IMR-90 (cell line): ENCODE measurements around the gene ZMYND11. TPM values are rescaled to one million over a fixed set of nuclear protein-coding genes. Genes with fewer than 3 reads are reported as not detected.

ENCODE experiments used
- ATAC-seq: fragments of 200-7000 bp; cut with Tn5 transposase; 2 replicates; pipeline ENCODE4 v1.9.1; 2020; ENCODE audit warnings: low read depth, mild to moderate bottlenecking, moderate library complexity
- BruUV-seq: library from RNA; stranded (reverse); fragments of 400-500 nt; replicated peaks from 2 replicates; lab custom pipeline; 2021; lab: Mats Ljungman, UMichigan
- CTCF ChIA-PET: fragments of 300-600 bp; formaldehyde crosslinking; extraction: SDS; loops from one replicate; lab custom pipeline; 2021; ENCODE audit warnings: antibody characterized with exemption; lab: Yijun Ruan, JAX
- POLR2A ChIA-PET: fragments of 300-600 bp; sonication (Branson Sonifier 250); formaldehyde crosslinking; loops from one replicate; lab custom pipeline; 2022; ENCODE audit warnings: antibody characterized with exemption; ENCODE audit not compliant: unreplicated experiment; lab: Charles Lee
- DNase-seq: peaks from one replicate; pipeline ENCODE4 v3.0.0; 2013
- H2AFZ ChIP-seq: replicated peaks from 2 replicates; pipeline ENCODE3; 2013; ENCODE audit warnings: low read length, mild to moderate bottlenecking; ENCODE audit not compliant: poor library complexity
- H2AK5ac ChIP-seq: 2 replicates; pipeline ENCODE4 v1.6.1; 2013; ENCODE audit warnings: low read depth, low read length, inconsistent platforms
- H2AK9ac ChIP-seq: replicated peaks from 2 replicates; pipeline ENCODE3; 2013; ENCODE audit warnings: mild to moderate bottlenecking, low read depth, low read length, moderate library complexity; ENCODE audit not compliant: poor library complexity
- H2BK120ac ChIP-seq: 2 replicates; pipeline ENCODE4 v1.6.1; 2013; ENCODE audit warnings: low read depth, low read length, inconsistent platforms
- H2BK15ac ChIP-seq: 3 replicates; pipeline ENCODE4 v1.6.1; 2013; ENCODE audit warnings: low read depth, low read length, inconsistent platforms
- H2BK20ac ChIP-seq: 2 replicates; pipeline ENCODE4 v1.6.1; 2013; ENCODE audit warnings: low read depth, mild to moderate bottlenecking, inconsistent platforms, low read length, moderate library complexity
- H2BK5ac ChIP-seq: 2 replicates; pipeline ENCODE4 v1.6.1; 2013; ENCODE audit warnings: mild to moderate bottlenecking, low read depth, low read length, inconsistent platforms; ENCODE audit not compliant: poor library complexity, severe bottlenecking
- H3K14ac ChIP-seq: replicated peaks from 2 replicates; pipeline ENCODE4 v1.6.1; 2013; ENCODE audit warnings: low read depth, low read length, inconsistent platforms
- H3K18ac ChIP-seq: 2 replicates; pipeline ENCODE4 v1.6.1; 2013; ENCODE audit warnings: low read depth, low read length, control low read depth
- H3K23ac ChIP-seq: 2 replicates; pipeline ENCODE4 v1.6.1; 2013; ENCODE audit warnings: low read depth, low read length, inconsistent platforms
- H3K27ac ChIP-seq: 2 replicates; pipeline ENCODE4 v1.5.1; 2013; ENCODE audit warnings: mild to moderate bottlenecking, control low read depth, low read length; ENCODE audit not compliant: insufficient read depth
- H3K27me3 ChIP-seq: 2 replicates; pipeline ENCODE4 v1.6.1; 2013; ENCODE audit warnings: low read length; ENCODE audit not compliant: control insufficient read depth, insufficient read depth
- H3K36me3 ChIP-seq: 2 replicates; pipeline ENCODE4 v1.6.1; 2013; ENCODE audit warnings: low read length, mixed read lengths; ENCODE audit not compliant: control insufficient read depth, insufficient read depth
- H3K4ac ChIP-seq: 2 replicates; pipeline ENCODE4 v1.6.1; 2013; ENCODE audit warnings: low read depth, low read length, inconsistent platforms
- H3K4me1 ChIP-seq: 2 replicates; pipeline ENCODE4 v1.6.1; 2013; ENCODE audit warnings: low read length, mixed read lengths; ENCODE audit not compliant: control insufficient read depth, insufficient read depth
- H3K4me2 ChIP-seq: 2 replicates; pipeline ENCODE4 v1.6.1; 2013; ENCODE audit warnings: low read depth, mild to moderate bottlenecking, control low read depth, low read length, moderate library complexity
- H3K4me3 ChIP-seq: 2 replicates; pipeline ENCODE4 v1.5.1; 2013; ENCODE audit warnings: low read depth, mild to moderate bottlenecking, control low read depth, low read length, moderate library complexity; ENCODE audit not compliant: insufficient read depth
- H3K56ac ChIP-seq: 2 replicates; pipeline ENCODE4 v1.6.1; 2013; ENCODE audit warnings: low read length, inconsistent platforms; ENCODE audit not compliant: insufficient read depth; ENCODE audit errors: extremely low read depth
- H3K79me1 ChIP-seq, 2 experiments: 2 replicates each; pipeline ENCODE4 v1.6.1; 2013; ENCODE audit warnings: low read length in 2 of 2, inconsistent platforms in 1 of 2, low read depth in 1 of 2
- H3K9ac ChIP-seq: 2 replicates; pipeline ENCODE4 v1.6.1; 2013; ENCODE audit warnings: low read depth, low read length, control low read depth
- H3K9me1 ChIP-seq: 2 replicates; pipeline ENCODE4 v1.6.1; 2013; ENCODE audit warnings: low read length, inconsistent platforms; ENCODE audit not compliant: insufficient read depth
- H3K9me3 ChIP-seq: 2 replicates; pipeline ENCODE4 v1.6.1; 2013; ENCODE audit warnings: low read length; ENCODE audit not compliant: control insufficient read depth, insufficient read depth
- H4K20me1 ChIP-seq: 2 replicates; pipeline ENCODE4 v1.6.1; 2013; ENCODE audit warnings: low read length, inconsistent platforms; ENCODE audit not compliant: insufficient read depth
- H4K5ac ChIP-seq: 2 replicates; pipeline ENCODE4 v1.6.1; 2013; ENCODE audit warnings: mild to moderate bottlenecking, low read depth, low read length, control low read depth
- H4K8ac ChIP-seq, 2 experiments: 2 replicates each; pipeline ENCODE4 v1.6.1; 2013; ENCODE audit warnings: low read depth in 2 of 2, low read length in 2 of 2, control low read depth in 1 of 2, inconsistent platforms in 1 of 2
- H4K91ac ChIP-seq: 2 replicates; pipeline ENCODE4 v1.6.1; 2013; ENCODE audit warnings: low read depth, low read length, inconsistent platforms; ENCODE audit not compliant: insufficient read depth
- BHLHE40 ChIP-seq: fragments of 150-350 bp; IDR thresholded peaks from 2 replicates; pipeline ENCODE4 v1.6.1; 2016; ENCODE audit warnings: mild to moderate bottlenecking, low read depth, low read length
- CEBPB ChIP-seq: IDR thresholded peaks from 2 replicates; pipeline ENCODE4 v1.6.1; 2012; ENCODE audit warnings: low read depth, low read length, improper control_type of control experiment
- CHD1 ChIP-seq: IDR thresholded peaks from 2 replicates; pipeline ENCODE4 v1.6.1; 2012; ENCODE audit warnings: low read depth, low read length, improper control_type of control experiment
- CTCF ChIP-seq: conservative IDR thresholded peaks from 2 replicates; pipeline ENCODE4 v1.5.1; 2012; ENCODE audit warnings: mild to moderate bottlenecking, low read depth, low read length, improper control_type of control experiment
- MAFK ChIP-seq: IDR thresholded peaks from 2 replicates; pipeline ENCODE4 v1.6.1; 2012; ENCODE audit warnings: low read depth, low read length, improper control_type of control experiment
- MAZ ChIP-seq: IDR thresholded peaks from 2 replicates; pipeline ENCODE4 v1.6.1; 2012; ENCODE audit warnings: low read depth, mild to moderate bottlenecking, low read length, improper control_type of control experiment, moderate library complexity, borderline replicate concordance
- MXI1 ChIP-seq: IDR thresholded peaks from 2 replicates; pipeline ENCODE4 v1.6.1; 2012; ENCODE audit warnings: low read depth, mild to moderate bottlenecking, low read length, moderate library complexity, borderline replicate concordance
- POLR2A ChIP-seq: IDR thresholded peaks from 2 replicates; pipeline ENCODE4 v1.6.1; 2012; ENCODE audit warnings: mild to moderate bottlenecking, low read depth, low read length
- RCOR1 ChIP-seq: IDR thresholded peaks from 2 replicates; pipeline ENCODE4 v1.6.1; 2012; ENCODE audit warnings: mild to moderate bottlenecking, low read length, improper control_type of control experiment; ENCODE audit not compliant: insufficient replicate concordance
- RFX5 ChIP-seq: IDR thresholded peaks from 2 replicates; pipeline ENCODE4 v1.8.0; 2012; ENCODE audit warnings: low read depth, mild to moderate bottlenecking, low read length, moderate library complexity
- SMC3 ChIP-seq: fragments of 150-350 bp; IDR thresholded peaks from 2 replicates; pipeline ENCODE4 v1.6.1; 2016; ENCODE audit warnings: low read depth, mild to moderate bottlenecking, antibody characterized with exemption, low read length, moderate library complexity
- WGBS, 2 experiments: methylation state at CpG; one replicate each; pipeline versions ENCODE4 v1.1.5 to v1.1.7; 2013; ENCODE audit warnings: missing lambda C conversion rate in 2 of 2; ENCODE audit not compliant: insufficient read length in 1 of 2; ENCODE audit errors: extremely low coverage in 2 of 2; 5-methylcytosine and 5-hydroxymethylcytosine counted together
- dilution Hi-C: fragments of 300-500 bp; cut with HindIII; formaldehyde crosslinking; loops from one replicate; pipeline ENCODE4 v1.14.3; 2018; ENCODE audit warnings: low sequenced_read_pairs; ENCODE audit not compliant: unreplicated experiment
- in situ Hi-C: fragments of 300-500 bp; cut with MboI; formaldehyde crosslinking; loops from 3 replicates; pipeline ENCODE4 v1.14.3; 2019; ENCODE audit warnings: low sequenced_read_pairs, inconsistent platforms, mixed read lengths
- intact Hi-C: fragments of 100-400 bp; cut with micrococcal nuclease; formaldehyde crosslinking; loops from 2 replicates; pipeline ENCODE4 v1.10.0; 2022
- polyA plus RNA-seq, 3 experiments: library from polyadenylated mRNA; depleted of rRNA; stranded (reverse); fragments of >200 nt; gene quantifications; 2 replicates each; pipeline ENCODE4 v1.2.3, GENCODE V29; 2012; ENCODE audit warnings: low replicate concordance in 1 of 3
- total RNA-seq: library from RNA; depleted of rRNA; stranded (reverse); fragments of >200 nt; gene quantifications from 2 replicates; pipeline ENCODE4 v1.2.3, GENCODE V29; 2012

The ZMYND11 gene
- total and polyA plus RNA-seq, 2 of the 4 experiments (the other 2 are of a cell fraction): 39.5 to 72.2 TPM

GRCh38 chr10:184174-184573 is 48.9 kb downstream of the ZMYND11 start:
- Histone ChIP-seq H4K91ac (no peak overlapping the region), H3K36me3 (peaks cover 3% of the 10 kb centered on the region), H3K23ac (no peak overlapping the region), H3K4ac (no peak overlapping the region), H3K18ac (no peak overlapping the region), H3K56ac (no peak overlapping the region), H3K79me1 (peaks cover 27 to 47% of the 10 kb centered on the region in 2 experiments), H3K4me1 (peaks cover 5% of the 10 kb centered on the region; the same call in 1 of the 2 replicates), H3K14ac (no peak overlapping the region), H4K8ac (no peak overlapping the region), H3K9ac (no peak overlapping the region), H3K27ac (no peak overlapping the region), H2BK5ac (no peak overlapping the region), H3K4me2 (no peak overlapping the region), H3K9me1 (peaks cover 3% of the 10 kb centered on the region; the same call in 1 of the 2 replicates), H2BK15ac (no peak overlapping the region), H3K4me3 (no peak overlapping the region), H3K27me3 (no peaks in the 10 kb centered on the region), H2AK9ac (no peak overlapping the region), H4K20me1 (0 out of 2 replicates have a peak, but pooled peaks cover under 1% of the 10 kb centered on the region), H4K5ac (no peak overlapping the region), H2AFZ (no peak overlapping the region), H2AK5ac (no peak overlapping the region), H2BK20ac (no peak overlapping the region), H3K9me3 (peaks cover 5% of the 10 kb centered on the region), H2BK120ac (no peak overlapping the region)
- in situ Hi-C loops: no loop called here
- TF ChIP-seq SMC3 (no peak), MAZ (no peak), POLR2A (no peak), RCOR1 (no peak), MXI1 (no peak), CTCF (no peak), RFX5 (no peak), CEBPB (no peak), BHLHE40 (no peak), CHD1 (no peak), MAFK (no peak)
- no peak for ATAC-seq
- CTCF ChIA-PET: no interaction called here
- WGBS, 2 experiments: no CpG with 5 or more reads among the region's 1 CpG
- intact Hi-C loops: no loop called here
- no TSS peak for BruUV-seq
- DNase-seq: no peak
- POLR2A ChIA-PET: no interaction called here
- dilution Hi-C loops: no loop called here
